CD4-positive, alpha-beta T cell treated with Interleukin-17A for 4 hours (primary cell): ENCODE data around the gene EFNA5.
"Not testable (repeated sequence)": the region's sequence is repeated elsewhere in the genome, so short reads cannot be mapped to it uniquely, and the experiment has no call there.

Source experiments
- DNase-seq: peaks from one replicate; pipeline ENCODE4 v3.0.0-alpha.2; 2020; ENCODE audit warnings: mixed read lengths

The EFNA5 gene

DNA sequence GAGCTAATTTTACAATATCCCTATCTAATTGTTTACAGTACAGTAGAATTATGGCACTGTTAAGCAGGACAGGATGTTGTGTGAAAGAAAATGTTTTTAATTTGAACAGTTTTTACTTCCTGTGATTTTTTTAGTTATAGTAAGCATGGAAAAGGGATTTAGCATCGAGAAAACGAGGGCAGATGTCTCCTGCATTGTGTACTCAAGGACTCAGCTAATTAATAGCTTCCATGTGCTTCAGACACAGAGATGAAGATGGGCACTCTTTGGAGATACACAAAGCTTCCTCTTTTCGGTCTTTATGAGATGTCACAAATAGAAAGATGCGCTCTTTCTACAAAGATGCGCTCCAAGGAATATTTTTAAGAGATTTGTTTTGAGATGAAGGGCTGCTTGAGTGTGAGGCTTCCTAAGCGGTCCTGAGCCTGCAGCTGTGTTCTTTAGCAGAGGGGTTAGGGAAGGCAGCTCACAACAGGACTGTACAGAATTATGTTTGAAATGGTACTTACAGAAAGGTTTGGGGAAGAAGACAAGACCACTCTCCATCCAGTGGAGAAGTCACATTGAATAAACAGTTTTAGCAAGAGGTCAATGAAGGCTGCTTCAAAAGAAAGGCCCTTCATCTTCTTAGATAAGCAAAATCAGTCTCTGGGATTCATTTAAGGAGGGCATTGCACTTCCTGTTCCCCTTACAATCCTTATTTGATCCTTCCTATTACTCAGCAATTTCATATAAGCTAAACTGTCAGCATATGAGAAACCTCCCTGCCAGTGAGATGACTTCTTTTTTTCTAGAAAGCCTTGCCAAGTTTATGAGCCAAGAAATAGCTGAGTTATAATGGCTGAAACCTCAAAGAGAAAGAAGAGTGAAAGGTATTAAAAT, 311.5 kb downstream of the EFNA5 start:
- DNase-seq: no peak

DNA sequence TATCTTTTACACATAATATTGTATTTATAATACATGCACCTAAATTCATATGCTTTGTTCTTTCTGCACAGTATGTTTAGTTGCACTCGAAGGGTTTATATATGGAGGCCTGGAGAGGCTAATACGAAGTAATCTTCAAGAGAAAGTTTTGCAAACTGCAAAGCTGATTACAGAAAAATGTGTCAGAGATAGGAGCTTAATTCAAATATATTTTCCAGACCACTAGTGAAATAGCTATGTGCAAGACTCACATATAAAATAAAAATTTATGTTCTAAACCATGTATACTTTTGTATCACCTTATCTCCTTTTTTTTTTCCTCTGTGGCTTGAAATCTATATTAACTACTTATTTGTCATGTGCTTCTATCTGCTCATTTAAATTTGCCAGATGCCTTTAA, 313.8 kb downstream of the EFNA5 start:
- DNase-seq: no peak

DNA sequence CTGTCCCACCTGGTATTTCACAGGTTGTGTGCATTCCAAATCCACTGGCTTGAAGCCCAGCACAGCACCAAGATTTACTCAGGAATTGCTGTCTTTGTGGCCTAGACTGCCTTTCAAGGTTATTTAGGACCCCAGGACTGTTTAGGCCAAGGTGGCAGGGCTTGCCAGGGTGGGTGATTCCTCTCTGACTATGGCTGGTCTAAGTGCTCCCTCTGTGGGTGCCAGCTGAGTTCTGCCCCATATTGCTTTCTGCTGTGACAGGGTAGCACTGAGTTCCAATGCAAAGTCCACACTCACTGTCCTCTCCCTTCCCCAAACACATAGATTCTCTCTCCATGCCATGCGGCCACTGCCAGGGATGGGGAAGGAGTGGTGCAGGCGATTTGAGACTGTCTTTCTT, 318.2 kb downstream of the EFNA5 start:
- no peak for DNase-seq

DNA sequence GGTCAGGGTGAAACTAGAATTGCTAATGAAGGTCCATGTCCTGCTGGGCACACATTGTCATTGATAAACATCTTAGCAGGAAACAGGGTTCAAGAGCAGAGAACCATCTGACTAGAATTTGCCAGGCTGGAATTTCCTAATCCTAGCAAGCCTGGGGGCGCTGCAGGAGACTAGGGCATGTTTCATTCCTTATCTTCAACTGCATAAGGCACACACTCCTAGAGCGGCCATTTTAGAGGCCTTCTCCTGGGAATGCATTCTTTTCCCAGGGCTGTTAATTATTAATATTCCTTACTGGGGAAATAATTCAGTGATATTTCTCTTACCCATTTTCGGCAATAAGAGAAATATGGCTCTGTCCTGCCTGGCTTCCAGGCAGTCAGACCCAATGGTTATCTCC, 324.2 kb downstream of the EFNA5 start:
- DNase-seq: not testable (repeated sequence)

DNA sequence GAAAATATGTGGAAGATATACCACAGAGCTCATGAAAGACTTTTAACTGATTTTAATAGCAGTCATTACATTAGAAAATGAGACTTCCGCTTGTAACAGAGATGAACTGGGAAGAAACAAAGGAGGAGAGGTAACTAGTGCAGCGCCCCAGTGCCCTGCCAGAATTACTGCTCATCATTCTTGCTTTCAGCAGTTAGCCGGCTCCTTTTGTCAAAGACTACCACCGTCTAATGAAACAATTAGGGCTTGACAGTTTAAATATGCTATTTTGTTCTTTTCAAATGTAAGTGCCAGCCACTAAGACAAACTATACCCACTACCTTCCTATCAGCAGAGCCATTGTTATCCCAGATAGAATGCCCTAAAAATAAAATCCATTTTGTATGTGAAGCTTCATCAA, 328.4 kb downstream of the EFNA5 start:
- DNase-seq: no peak

DNA sequence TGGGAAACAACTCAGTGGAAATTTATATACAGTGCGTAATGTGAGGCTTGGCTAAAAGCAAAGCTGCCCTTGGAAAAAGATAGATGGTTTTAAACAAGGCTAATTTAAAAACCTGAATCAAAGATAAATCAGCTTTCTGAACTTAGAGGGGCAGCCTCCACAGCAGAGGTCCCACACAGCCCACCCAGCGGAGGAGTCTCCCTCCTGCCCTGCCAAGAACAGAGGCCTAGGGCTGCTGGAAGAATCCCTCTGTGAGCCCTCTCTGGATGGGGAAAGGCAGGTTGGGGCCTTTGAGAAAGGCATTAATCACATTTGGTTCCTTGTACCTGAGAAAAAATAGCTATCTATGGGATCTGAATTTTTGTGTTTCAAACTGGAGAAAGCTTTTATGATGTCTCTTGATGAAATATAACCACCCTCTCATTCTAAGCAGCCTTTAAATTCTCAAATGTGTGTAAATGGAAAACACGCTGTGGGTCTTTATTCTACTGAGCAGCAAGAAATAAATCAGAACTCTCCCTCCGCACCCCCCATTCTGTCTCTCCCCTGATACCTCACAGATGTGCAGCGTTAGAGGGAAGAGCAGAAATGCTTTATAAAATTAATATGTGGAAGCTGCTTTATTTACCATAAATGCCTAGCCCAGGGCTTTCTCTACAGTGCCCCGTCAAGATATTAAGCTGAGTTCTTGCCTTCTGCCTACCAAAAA, 329.2 kb downstream of the EFNA5 start:
- no peak for DNase-seq

DNA sequence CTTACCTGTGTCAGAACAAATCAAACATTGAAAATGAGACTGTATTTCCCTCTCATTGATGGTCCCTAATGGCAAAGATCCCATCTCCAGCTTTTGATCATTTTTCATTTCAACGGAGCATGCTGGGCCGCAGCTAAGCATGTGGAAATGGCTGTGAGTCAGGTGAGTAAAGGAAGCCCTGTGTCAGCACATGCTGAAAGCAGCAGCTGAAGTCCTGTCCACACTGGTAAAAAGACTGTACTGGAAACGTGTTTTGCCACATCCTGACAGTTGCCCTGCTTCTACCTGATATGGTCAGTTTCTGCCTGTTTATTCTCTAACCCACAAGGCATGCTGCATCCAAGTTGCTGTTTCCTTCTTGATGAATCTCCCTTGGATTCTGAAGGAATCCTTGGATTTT, 330.1 kb downstream of the EFNA5 start:
- no peak for DNase-seq

DNA sequence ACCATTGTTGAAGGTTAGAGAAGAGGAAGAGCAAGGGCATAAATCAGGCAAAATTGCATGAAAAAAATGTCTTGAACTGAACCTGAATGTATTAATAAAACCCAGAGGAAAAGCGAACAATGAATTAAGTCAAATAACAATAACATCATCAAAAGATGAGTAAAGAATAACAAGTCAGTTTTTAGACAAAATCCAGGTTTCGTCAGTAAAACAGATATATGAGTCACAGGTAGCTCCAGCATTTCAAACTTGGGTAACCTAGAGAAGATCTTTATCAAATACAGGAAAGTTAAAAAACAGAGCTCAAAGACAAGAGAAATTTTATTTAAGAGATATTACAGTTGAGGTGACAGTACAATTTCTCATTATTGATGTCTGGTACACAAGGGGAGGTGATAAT, 332.4 kb downstream of the EFNA5 start:
- no peak for DNase-seq

DNA sequence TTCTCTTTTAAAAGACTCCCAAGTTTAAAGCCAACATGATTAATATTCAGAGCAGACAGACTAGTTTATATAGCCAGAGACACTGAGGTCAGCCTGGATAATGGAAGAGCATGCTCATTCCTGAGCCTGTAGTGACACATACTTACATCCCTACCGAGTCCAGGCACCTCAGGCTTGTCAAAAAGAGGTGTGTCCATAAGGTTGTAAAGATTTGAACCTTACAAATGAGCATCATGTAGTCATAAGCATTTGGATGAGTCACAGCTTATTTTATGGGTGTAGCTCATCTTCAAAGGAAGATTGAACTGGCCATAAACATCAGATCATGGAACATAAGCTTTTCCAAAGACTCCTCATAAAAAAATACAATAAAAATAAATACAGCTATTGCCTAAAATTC, 333.5 kb downstream of the EFNA5 start:
- DNase-seq: no peak

DNA sequence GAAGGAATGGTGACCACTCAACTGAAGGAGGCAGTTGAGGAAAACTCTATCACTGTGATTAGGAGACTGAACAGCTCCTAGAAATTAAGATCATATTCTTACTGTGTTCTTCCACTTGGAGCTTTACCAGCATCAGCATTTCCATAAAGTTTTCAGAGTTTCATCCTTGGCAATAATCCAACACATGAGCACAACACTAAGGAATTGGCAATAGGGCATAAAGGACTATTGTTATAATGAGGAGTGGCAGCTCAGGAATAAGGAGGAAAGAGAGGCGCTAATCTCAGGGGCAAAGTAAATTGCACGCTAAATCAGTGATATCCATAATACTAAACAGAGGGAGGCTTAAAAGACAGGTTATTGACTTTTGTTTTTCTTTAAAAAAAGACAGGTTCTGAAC, 338.9 kb downstream of the EFNA5 start:
- no peak for DNase-seq

DNA sequence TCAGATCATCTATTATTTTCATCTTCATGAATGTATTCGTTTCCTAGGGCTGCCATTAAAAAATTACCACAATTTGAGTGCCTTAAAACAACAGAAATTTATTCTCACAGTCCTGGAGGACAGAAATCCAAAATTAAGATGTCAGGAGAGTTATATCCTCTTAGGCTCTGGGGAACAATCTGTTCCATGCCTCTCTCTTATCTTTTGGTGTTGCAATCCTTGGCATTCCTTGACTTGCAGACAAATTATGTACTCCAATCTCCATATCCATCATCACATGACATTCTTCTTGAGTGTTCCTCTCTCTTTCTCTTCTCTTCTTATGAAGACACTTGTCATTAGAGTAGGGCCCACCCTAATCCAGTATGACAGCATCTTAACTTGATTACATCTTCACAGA, 339.4 kb downstream of the EFNA5 start:
- no peak for DNase-seq

DNA sequence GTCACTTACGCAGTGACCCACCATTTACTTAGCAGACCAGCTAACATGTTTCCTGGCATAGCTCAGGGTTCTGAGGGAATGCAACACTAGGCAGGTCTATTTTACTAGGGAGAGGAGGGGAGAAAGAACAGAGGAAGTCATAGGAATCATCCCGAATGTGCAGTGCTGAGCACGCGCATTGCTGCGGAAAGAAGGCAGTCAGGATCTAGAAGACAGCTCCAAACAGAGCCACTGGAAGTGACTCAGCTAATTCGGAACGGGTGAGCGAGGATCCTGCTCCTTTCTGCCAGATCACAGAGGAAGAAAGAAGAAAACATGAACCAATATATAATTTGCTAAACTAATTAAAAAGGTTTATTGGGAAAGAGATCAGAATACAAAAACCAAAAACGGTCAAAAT, 339.8 kb downstream of the EFNA5 start:
- no peak for DNase-seq

DNA sequence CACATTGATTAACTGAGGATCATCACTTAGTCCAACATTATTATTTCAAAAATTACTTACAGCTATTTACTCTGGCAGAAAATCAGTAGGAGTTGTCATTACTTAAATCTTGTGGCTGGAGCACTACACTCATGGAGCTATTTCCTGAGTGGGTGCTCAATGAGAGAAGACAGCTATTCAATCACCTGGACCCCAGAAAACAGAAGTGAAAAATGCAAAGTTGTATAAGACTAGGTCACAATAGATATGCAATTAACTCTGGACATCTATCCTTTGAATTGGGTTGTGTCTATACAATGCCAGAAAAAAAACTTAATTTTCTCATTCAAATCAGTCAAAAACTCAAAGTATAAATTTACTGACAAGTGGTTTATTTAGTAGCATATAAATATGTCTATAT, 340.9 kb downstream of the EFNA5 start:
- DNase-seq: no peak
